ENCODE results near the gene FUT8. TPM values are rescaled to one million over a fixed set of nuclear protein-coding genes. Genes with fewer than 3 reads are reported as not detected.

The FUT8 gene
- total RNA-seq, 5 donors from 2014 or later (not counting 1 experiment from before 2014, with no cell fraction given), result 37.6 to 51.7 (median 43.9) TPM

DNA sequence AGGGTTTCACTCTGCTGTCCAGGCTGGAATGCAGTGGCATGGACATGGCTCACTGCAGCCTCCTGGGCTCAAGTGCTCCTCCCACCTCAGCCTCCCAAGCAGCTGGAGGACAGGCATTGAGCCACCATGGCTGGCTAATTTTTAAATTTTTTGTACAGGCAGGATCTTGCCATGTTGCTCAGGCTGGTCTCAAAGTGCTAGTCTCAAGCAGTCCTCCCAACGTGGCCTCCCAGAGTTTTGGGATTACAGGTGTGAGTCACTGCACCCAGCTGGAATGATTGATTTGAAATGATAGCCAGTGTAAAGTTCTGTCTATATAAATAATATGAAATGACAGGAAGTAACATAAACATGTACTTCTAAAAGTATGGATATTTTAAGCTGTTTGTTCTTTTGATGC lies 172.7 kb downstream of the FUT8 start:
- no peaks in the 10 kb centered on the region for H3K27me3 Mint-ChIP-seq
- DNase-seq (no peak), ATAC-seq (replicated peaks in 1 of 4) (no peak)
- POLR2A ChIA-PET, result no interaction called here
- Histone ChIP-seq H3K27ac (ENCODE audit: low read length) (no peak overlapping the region), H3K9me3 (peaks cover 3% of the 10 kb centered on the region), H3K27me3 (replicated peaks in 1 of 2; ENCODE audit: control insufficient read depth in 2 of 2, extremely low read depth in 1 of 2, insufficient read depth in 2 of 2, low read length in 1 of 2) (no peaks in the 10 kb centered on the region), H3K36me3 (ENCODE audit: control insufficient read depth in 2 of 2, extremely low read depth in 1 of 2, insufficient read depth in 1 of 2, low read length in 1 of 2) (no peaks in the 10 kb centered on the region), H3K4me3 (ENCODE audit: control insufficient read depth in 1 of 2, extremely low read depth in 1 of 2, low read length in 1 of 2) (no peak overlapping the region), H3K4me1 (ENCODE audit: control insufficient read depth in 1 of 2, extremely low read depth in 1 of 2, insufficient read depth in 2 of 2, low read length in 2 of 2) (peaks cover 0 to 3% of the 10 kb centered on the region in 2 experiments)
- H3K4me3 Mint-ChIP-seq, result no peak overlapping the region
- H3K9me3 Mint-ChIP-seq, result no peaks in the 10 kb centered on the region
- no peak overlapping the region for H3K27ac Mint-ChIP-seq
- CTCF ChIA-PET, result no interaction called here
- peaks cover 33% of the 10 kb centered on the region for H3K36me3 Mint-ChIP-seq
- H3K4me1 Mint-ChIP-seq, result peaks cover 26 to 37% (median 27%) of the 10 kb centered on the region in 3 donors
- WGBS (ENCODE audit: insufficient coverage), result no CpG with 5 or more reads among the region's 1 CpG

DNA sequence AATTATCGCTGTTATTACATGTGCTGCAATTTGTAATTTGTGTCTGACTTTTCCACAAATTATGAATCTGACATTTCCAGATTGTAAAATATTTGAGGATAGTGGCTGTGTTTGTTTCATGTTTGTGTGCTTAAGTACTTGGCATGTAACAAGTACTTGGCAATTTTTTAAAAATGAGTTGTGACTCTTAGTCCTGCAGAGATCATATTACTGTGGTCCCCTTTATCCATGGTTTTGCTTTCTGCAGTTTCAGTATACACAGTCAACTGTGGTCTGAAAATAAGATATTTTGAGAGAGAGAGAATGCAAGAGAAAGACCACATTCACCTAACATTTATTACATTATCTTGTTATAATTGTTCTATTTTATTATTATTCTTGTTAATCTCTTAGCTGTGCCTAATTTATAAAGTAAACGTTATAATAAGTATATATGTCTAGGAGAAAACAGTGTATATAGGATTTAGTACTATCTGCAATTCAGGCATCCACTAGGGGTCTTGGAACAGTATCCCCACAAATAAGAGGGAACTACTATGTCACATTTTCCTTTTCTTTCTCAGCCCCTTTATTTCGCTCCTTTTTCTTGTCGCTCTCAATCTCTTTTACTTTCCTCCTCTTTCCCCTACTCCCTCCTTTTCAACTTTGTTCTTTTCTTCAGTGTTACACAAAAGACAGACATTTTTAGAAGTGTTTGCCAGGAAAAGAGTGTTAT lies 176.1 kb downstream of the FUT8 start:
- DNase-seq (no peak), ATAC-seq (replicated peaks in 1 of 4) (no peak)
- CTCF ChIA-PET, result no interaction called here
- POLR2A ChIA-PET, result no interaction called here
- Mint-ChIP-seq H3K9me3 (no peaks in the 10 kb centered on the region), H3K4me1 (peaks cover 22 to 26% (median 26%) of the 10 kb centered on the region in 3 donors), H3K36me3 (peaks cover 24% of the 10 kb centered on the region), H3K27me3 (no peaks in the 10 kb centered on the region), H3K27ac (no peak overlapping the region), H3K4me3 (no peak overlapping the region)
- no CpG with 5 or more reads among the region's 4 CpGs for WGBS (ENCODE audit: insufficient coverage)
- no peak overlapping the region for H3K27ac ChIP-seq (ENCODE audit: low read length)
- H3K4me1 ChIP-seq (ENCODE audit: control insufficient read depth in 1 of 2, extremely low read depth in 1 of 2, insufficient read depth in 2 of 2, low read length in 2 of 2), result peaks cover 0 to 3% of the 10 kb centered on the region in 2 experiments
- no peaks in the 10 kb centered on the region for H3K27me3 ChIP-seq (replicated peaks in 1 of 2; ENCODE audit: control insufficient read depth in 2 of 2, extremely low read depth in 1 of 2, insufficient read depth in 2 of 2, low read length in 1 of 2)
- H3K4me3 ChIP-seq (ENCODE audit: control insufficient read depth in 1 of 2, extremely low read depth in 1 of 2, low read length in 1 of 2), result no peak overlapping the region
- peaks cover 3% of the 10 kb centered on the region for H3K9me3 ChIP-seq
- no peaks in the 10 kb centered on the region for H3K36me3 ChIP-seq (ENCODE audit: control insufficient read depth in 2 of 2, extremely low read depth in 1 of 2, insufficient read depth in 1 of 2, low read length in 1 of 2)

DNA sequence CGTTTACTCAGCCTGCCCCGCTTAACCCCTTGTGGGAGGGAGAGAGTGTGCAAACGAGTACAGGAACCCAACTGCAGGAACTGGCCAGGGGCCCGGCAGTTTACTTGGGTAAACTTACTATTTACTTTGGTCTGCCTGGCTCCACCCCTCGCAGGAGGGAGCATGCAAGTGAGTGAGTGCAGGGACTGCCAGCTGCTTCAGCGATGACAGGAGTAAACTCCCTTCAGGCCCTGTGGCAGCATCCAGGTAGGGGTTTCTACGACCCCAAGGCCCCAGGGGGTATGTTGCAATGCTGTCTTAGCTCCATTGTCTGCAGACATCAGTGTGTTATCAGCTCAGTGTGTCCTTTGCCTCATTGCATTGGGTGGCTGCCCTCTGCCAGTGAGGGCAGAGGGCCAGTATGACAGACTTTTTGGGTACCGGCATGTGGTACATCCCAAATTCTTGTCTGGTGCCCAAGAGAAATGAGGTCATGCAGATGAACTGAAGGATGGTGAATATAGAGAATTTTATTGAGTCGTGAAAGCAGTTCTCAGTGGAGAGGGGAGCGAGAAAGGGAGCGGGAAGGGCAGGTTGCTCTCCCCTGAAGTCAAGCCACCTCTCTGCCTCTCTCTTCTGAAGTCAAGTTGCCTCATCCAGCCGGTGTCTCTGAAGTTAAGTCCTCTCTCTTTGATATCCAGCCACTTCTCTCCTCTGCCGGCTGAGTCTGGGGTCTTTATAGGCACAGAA lies 181.8 kb downstream of the FUT8 start:
- Mint-ChIP-seq H3K27ac (no peak overlapping the region), H3K4me3 (no peak overlapping the region)
- CTCF ChIA-PET, result no interaction called here

DNA sequence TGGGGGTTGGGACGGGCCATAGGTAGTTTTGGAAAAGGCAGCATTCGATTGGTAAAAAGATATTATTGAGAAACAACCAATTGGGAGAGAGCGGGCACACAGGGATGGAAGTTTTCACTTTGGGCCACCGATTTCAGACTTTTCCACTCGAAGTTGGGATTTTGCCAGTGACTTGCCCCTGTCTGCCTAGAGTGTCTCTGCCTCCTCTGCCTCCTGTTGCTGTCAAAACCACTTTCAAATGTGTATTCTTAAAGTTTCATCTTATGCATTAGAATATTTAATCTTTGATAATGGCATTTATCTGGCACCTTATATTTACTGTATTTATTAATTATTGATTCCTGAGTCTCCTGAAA lies 182.3 kb downstream of the FUT8 start:
- Mint-ChIP-seq H3K27ac (no peak overlapping the region), H3K4me3 (no peak overlapping the region), H3K36me3 (peaks cover 12% of the 10 kb centered on the region), H3K4me1 (peaks cover 6 to 10% (median 9%) of the 10 kb centered on the region in 3 donors), H3K27me3 (no peaks in the 10 kb centered on the region), H3K9me3 (no peaks in the 10 kb centered on the region)
- Histone ChIP-seq H3K4me1 (ENCODE audit: control insufficient read depth in 1 of 2, extremely low read depth in 1 of 2, insufficient read depth in 2 of 2, low read length in 2 of 2) (peaks cover 0 to 4% of the 10 kb centered on the region in 2 experiments), H3K9me3 (no peaks in the 10 kb centered on the region), H3K4me3 (ENCODE audit: control insufficient read depth in 1 of 2, extremely low read depth in 1 of 2, low read length in 1 of 2) (no peak overlapping the region), H3K36me3 (ENCODE audit: control insufficient read depth in 2 of 2, extremely low read depth in 1 of 2, insufficient read depth in 1 of 2, low read length in 1 of 2) (peaks cover 0 to 3% of the 10 kb centered on the region in 2 donors), H3K27ac (ENCODE audit: low read length) (no peak overlapping the region), H3K27me3 (replicated peaks in 1 of 2; ENCODE audit: control insufficient read depth in 2 of 2, extremely low read depth in 1 of 2, insufficient read depth in 2 of 2, low read length in 1 of 2) (no peaks in the 10 kb centered on the region)
- DNase-seq (no peak), ATAC-seq (replicated peaks in 1 of 4) (no peak)
- ChIA-PET CTCF (no interaction called here), POLR2A (no interaction called here)
- WGBS (ENCODE audit: insufficient coverage), result 89% methylated on average over 2 of the region's 5 CpGs

More for the DNA sequence above, 181.8 kb downstream of the FUT8 start:
- WGBS (ENCODE audit: insufficient coverage), result 90% methylated on average over 8 of the region's 13 CpGs
- Histone ChIP-seq H3K9me3 (no peaks in the 10 kb centered on the region), H3K27ac (ENCODE audit: low read length) (no peak overlapping the region), H3K4me3 (ENCODE audit: control insufficient read depth in 1 of 2, extremely low read depth in 1 of 2, low read length in 1 of 2) (no peak overlapping the region), H3K27me3 (replicated peaks in 1 of 2; ENCODE audit: control insufficient read depth in 2 of 2, extremely low read depth in 1 of 2, insufficient read depth in 2 of 2, low read length in 1 of 2) (no peaks in the 10 kb centered on the region), H3K36me3 (ENCODE audit: control insufficient read depth in 2 of 2, extremely low read depth in 1 of 2, insufficient read depth in 1 of 2, low read length in 1 of 2) (peaks cover 0 to 3% of the 10 kb centered on the region in 2 donors), H3K4me1 (ENCODE audit: control insufficient read depth in 1 of 2, extremely low read depth in 1 of 2, insufficient read depth in 2 of 2, low read length in 2 of 2) (peaks cover 0 to 4% of the 10 kb centered on the region in 2 experiments)
- H3K27me3 Mint-ChIP-seq, result no peaks in the 10 kb centered on the region
- H3K9me3 Mint-ChIP-seq, result no peaks in the 10 kb centered on the region
- peaks cover 10 to 11% (median 11%) of the 10 kb centered on the region in 3 donors for H3K4me1 Mint-ChIP-seq
- POLR2A ChIA-PET, result interaction anchor here in 1 of 2 donors (0.6 kb wide), 1 partner anchor 83 kb away, joined by 3 read pairs; no protein-coding TSS in a partner anchor
- H3K36me3 Mint-ChIP-seq, result peaks cover 16% of the 10 kb centered on the region
- DNase-seq, result no peak
- ATAC-seq (replicated peaks in 1 of 4), result no peak

DNA sequence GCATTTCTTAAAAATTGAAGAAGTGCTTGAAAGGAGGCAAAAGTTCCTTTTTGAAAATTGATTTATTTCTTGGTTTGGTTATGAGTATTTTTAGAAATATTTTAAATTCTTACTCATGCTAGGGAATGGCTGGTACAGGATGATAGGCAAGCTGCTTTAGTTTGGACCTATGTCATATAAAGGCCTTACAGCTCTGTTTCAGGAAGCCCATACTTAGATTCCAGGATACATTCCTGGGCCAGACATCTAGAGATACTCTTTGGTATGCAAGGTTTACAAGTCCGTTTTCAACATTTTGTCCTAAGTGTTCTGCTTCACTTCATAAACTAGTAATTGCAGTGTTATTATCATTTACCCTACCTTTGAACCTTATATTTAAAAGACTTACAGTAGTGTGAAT lies 186.8 kb downstream of the FUT8 start:
- H3K4me3 ChIP-seq (ENCODE audit: control insufficient read depth in 1 of 2, extremely low read depth in 1 of 2, low read length in 1 of 2), result no peak overlapping the region
- DNase-seq (no peak), ATAC-seq (replicated peaks in 1 of 4) (no peak)
- H3K9me3 ChIP-seq, result no peaks in the 10 kb centered on the region
- H3K36me3 ChIP-seq (ENCODE audit: control insufficient read depth in 2 of 2, extremely low read depth in 1 of 2, insufficient read depth in 1 of 2, low read length in 1 of 2), result peaks cover 0 to 3% of the 10 kb centered on the region in 2 donors
- H3K27ac Mint-ChIP-seq, result no peak overlapping the region
- WGBS (ENCODE audit: insufficient coverage), result no CpG with 5 or more reads among the region's 1 CpG
- peaks cover 5% of the 10 kb centered on the region for H3K36me3 Mint-ChIP-seq
- no peaks in the 10 kb centered on the region for H3K27me3 ChIP-seq (replicated peaks in 1 of 2; ENCODE audit: control insufficient read depth in 2 of 2, extremely low read depth in 1 of 2, insufficient read depth in 2 of 2, low read length in 1 of 2)
- ChIA-PET POLR2A (no interaction called here), CTCF (interaction anchor here in 1 of 2 donors (0.6 kb wide), 1 partner anchor 497 kb away, joined by 6 read pairs; the partner anchor contains the start of gene MAX)
- H3K4me1 Mint-ChIP-seq, result peaks cover 0 to 2% (median under 1%) of the 10 kb centered on the region in 3 donors
- no peak overlapping the region for H3K4me3 Mint-ChIP-seq
- H3K27me3 Mint-ChIP-seq, result no peaks in the 10 kb centered on the region
- no peaks in the 10 kb centered on the region for H3K4me1 ChIP-seq (ENCODE audit: control insufficient read depth in 1 of 2, extremely low read depth in 1 of 2, insufficient read depth in 2 of 2, low read length in 2 of 2)
- H3K9me3 Mint-ChIP-seq, result no peaks in the 10 kb centered on the region
- H3K27ac ChIP-seq (ENCODE audit: low read length), result no peak overlapping the region

DNA sequence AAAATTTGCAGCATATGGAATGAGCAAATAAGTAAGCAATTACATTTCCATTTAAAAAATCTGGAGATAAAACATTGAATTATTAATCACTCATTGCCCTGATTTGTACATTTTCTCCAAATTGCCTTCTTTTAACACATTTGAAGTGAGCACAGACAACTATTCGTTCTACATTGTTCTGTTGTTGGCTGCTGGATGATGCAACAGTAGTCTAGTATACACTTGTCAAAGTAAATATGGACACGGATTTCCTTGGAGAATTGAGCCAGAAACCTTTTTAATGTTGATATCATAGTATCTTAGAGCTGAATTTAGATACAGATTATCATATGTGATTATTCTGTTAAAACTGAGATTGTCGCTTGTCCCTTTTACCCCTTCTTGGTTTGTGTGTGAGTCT lies 188.2 kb downstream of the FUT8 start:
- Histone ChIP-seq H3K36me3 (ENCODE audit: control insufficient read depth in 2 of 2, extremely low read depth in 1 of 2, insufficient read depth in 1 of 2, low read length in 1 of 2) (no peaks in the 10 kb centered on the region), H3K9me3 (no peaks in the 10 kb centered on the region), H3K27me3 (replicated peaks in 1 of 2; ENCODE audit: control insufficient read depth in 2 of 2, extremely low read depth in 1 of 2, insufficient read depth in 2 of 2, low read length in 1 of 2) (no peaks in the 10 kb centered on the region), H3K27ac (ENCODE audit: low read length) (no peak overlapping the region), H3K4me3 (ENCODE audit: control insufficient read depth in 1 of 2, extremely low read depth in 1 of 2, low read length in 1 of 2) (no peak overlapping the region), H3K4me1 (ENCODE audit: control insufficient read depth in 1 of 2, extremely low read depth in 1 of 2, insufficient read depth in 2 of 2, low read length in 2 of 2) (peaks cover 0 to 2% of the 10 kb centered on the region in 2 experiments)
- Mint-ChIP-seq H3K27me3 (no peaks in the 10 kb centered on the region), H3K27ac (no peak overlapping the region), H3K4me1 (peaks cover 0 to 7% (median 6%) of the 10 kb centered on the region in 3 donors), H3K36me3 (peaks cover 3% of the 10 kb centered on the region), H3K9me3 (no peaks in the 10 kb centered on the region), H3K4me3 (no peak overlapping the region)
- CTCF ChIA-PET, result interaction anchor here in 1 of 2 donors (0.6 kb wide), 1 partner anchor 38 kb away, joined by 3 read pairs; no protein-coding TSS in a partner anchor
- no CpG with 5 or more reads among the region's 3 CpGs for WGBS (ENCODE audit: insufficient coverage)
- no peak for DNase-seq
- POLR2A ChIA-PET, result no interaction called here
- ATAC-seq (replicated peaks in 1 of 4), result no peak

Measured in T-cell (primary cell).